Erythroblast (primary cell): ENCODE results near the gene PSMB10.

Experiments
- GATA1 ChIP-seq: IDR thresholded peaks from 2 replicates; pipeline ENCODE4 v1.6.1; 2011; ENCODE audit warnings: low read depth, mild to moderate bottlenecking, control low read depth, low read length, moderate library complexity
- POLR2A ChIP-seq: IDR thresholded peaks from 2 replicates; pipeline ENCODE4 v1.6.1; 2011; ENCODE audit warnings: mild to moderate bottlenecking, low read length

GRCh38 chr16:67968400-67969253, 32.0 kb upstream of the PSMB10 start, which contains the start of gene SLC12A4:
- TF ChIP-seq POLR2A (peak; percentile 49), GATA1 (no peak)
